Measurements from ENCODE around the gene GSDMA.
A peak's percentile ranks its signal among the peaks of the same experiment; 100 is the strongest.

The GSDMA gene

DNA sequence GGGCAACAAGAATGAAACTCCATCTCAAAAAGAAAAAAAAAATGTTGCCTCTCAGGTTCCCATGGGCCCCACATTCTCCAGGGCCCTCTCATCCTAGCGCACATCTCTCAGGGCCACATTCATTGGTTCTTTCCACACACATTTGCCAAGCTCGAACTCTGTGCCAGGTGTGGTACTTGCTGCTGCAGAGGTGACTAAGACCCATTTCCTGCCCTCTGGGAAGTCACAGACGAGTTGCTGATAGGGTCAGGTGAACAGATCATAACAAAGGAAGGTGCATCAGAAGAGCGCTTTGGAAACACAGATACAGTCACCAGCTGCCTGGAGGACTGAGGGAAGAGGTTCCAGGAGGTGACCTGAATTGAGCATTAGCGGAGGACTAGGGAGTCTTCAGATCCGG, 1.0 kb downstream of the GSDMA start:
- DNase-seq = no peak

DNA sequence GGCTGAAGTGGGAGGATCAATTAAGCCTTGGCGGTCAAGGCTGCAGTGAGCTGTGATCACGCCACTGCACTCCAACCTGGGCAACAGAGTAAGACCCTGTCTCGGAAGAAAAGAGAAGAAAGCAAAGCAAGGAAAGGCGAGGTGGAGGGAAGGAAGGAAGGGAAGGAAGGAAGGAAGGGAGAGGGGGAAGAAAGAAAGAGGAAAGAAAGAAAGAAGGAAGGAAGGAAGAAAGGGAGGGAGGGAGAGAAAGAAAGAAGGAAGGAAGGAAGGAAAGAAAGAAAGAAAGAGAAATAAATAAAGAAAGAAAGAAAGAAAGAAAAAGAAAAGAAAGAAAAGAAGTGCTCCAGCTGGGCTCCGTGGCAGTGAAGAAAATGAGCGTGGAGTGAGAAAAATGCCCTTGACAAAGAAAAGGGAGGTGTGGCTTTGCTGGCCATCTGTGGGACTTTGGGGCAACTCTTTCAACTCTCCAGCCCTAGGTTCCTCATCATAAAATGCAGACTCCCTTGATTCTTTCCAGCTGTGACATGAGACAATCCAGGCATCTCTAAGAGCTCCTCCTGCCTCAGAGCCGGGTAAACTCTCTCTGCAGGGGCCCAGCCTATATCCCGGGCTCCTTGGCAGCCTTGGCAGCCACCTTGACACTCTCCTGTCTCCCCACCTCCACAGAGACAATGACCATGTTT, 2.4 kb downstream of the GSDMA start:
- DNase-seq = no peak

DNA sequence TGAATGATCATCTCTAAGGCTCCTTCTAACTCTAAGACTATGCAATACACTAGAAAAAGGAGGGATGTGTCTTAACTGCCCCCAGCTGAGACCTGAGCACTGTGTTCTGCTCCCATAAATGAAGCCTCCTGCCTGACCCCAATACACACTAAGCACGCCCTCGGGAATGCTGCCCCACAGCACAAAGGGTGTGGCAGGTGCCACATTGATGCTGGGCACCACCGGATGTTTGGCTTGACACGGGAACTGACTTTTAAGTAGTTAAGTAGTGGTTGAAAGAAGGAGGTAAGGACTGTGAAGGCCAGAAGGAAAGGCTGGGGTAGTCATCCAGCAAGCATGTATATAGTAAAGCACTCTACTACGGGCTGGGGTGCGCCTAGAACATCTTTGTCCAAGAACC, 4.0 kb downstream of the GSDMA start:
- DNase-seq = no peak

DNA sequence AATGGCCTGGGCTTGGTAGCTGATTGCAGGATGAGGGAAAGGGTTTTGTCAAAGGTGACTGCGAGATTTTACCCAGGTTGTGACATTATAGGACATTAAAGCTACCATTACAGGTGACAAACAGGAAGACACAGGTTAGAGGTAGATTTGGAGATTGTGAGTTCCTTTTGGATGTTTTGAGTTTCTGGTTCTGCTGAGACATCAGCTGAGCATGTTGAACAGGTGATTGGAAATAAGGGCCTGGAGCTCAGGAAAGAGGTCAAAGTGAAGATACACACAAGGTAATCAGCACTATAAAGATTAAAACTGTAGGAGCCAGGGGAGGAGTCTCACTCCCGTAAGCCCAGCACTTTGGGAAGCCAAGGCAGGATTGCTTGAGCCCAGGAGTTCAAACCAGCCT, 6.0 kb downstream of the GSDMA start:
- DNase-seq = no peak

DNA sequence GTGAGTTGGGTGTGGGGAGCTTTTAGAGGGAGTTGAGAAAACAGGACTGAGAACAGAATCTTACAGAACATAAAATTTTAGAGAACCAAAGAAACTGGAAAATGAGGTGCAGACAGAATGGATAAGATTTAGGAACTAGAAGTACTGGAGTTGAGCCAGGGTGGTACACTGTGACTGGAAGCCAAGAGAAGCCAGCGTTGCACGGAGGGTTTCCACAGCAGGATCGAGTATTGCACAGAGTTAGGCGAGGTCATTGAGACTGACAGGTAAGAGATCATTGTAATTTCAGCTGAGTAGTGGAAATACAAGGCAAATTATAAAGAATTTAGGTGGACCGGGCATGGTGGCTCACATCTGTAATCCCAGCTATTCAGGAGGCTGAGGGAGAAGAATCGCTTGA, 6.6 kb downstream of the GSDMA start:
- no peak for DNase-seq

DNA sequence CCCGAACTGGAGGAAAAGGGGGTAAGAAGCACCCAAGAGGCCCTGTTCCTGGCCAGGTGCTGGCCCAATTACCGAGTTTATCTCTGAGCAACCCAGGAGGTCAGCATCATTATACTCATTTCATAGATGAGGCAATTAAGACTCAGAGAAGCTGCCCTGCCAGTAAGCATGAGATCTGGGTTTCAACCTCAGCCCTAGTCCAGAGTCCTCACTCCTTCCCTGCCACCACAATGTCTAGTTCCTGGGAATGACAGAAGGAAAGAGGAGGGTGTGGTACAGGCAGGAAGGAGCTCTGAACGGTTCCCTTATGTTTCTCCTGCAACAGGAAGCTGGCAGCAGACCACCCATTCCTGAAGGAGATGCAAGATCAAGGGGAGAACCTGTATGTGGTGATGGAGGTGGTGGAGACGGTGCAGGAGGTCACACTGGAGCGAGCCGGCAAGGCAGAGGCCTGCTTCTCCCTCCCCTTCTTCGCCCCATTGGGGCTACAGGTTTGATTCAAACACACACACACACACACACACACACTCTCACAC, 7.4 kb downstream of the GSDMA start:
- DNase-seq = no peak

DNA sequence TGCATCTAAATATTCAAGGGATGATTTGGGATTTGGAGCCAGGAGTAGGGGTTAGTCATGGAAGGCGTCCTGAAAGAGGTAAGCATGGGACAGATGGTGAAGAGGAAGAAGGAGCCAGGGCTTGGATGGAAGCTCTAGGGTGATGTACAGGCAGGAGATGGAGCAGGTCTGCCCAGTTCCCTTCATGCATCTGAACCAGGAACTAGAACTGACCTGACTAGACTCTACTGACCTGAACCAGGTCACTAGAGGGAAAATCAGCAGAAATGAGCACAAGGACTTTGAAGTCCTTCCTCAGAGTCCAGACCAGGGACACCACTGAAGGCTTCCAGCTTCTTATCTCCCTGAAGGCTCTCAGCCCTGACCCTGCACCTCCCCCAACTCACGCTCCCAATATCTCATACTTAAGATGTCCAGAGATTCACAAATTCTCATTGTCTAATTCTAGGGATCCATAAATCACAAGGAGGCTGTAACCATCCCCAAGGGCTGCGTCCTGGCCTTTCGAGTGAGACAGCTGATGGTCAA, 8.3 kb downstream of the GSDMA start:
- DNase-seq = no peak

DNA sequence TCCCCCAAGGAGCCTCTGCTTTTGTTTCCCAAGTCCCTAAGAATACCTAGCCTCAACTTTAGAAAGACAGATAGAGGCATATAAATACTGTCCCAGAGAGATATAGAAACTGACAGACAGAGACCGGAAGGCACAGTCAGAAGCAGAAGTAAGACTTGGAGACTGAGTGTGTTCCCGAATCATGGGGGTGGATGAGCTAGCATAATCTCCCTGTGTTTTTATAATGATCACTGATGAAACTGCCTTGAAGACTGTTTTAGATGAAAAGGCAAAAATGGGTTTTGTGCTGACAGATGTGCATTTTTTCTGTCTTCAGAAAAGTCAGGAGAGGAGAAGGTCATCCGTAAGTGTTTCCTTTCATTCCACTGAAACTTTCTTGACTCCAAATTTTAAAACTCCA, 9.5 kb downstream of the GSDMA start:
- no peak for DNase-seq

DNA sequence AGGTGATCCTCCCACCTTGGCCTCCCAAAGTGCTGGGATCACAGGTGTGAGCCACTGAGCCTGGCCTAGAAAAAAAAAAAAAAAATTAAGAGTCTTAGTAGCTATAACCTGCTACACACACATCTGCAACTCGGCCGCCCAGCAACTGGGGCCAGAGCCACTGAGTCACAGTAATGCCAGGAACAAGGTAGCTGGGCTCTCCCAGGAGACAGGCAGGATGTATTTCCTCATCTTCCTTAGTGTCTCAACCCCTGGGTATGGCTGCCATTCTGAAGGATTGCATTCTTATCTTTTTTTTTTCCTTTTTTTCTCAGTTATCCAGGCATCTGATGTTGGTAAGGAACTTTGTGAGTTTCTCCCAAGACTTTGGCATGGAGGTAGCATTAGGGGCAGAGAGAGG, 10.7 kb downstream of the GSDMA start:
- no peak for DNase-seq

DNA sequence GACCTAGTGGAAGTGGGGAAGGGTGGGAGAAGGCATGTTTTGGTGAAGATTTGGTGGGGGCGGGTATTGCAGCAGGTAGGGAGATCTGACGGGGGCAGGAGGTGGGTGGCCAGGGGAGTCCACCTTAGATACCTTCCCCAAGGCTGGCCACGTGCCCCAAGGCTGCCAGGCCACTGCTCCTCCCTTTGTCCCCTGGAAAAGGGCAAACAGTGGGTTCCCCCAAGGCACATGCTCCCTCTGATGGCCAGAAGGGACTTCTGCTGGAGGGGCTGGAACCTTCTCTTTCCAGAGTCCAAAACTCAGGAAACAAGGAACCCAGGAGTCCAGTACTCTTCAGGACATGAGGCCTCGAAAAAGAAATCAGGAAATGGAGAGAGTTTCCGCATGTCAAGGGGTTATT, 11.6 kb downstream of the GSDMA start:
- no peak for DNase-seq

DNA sequence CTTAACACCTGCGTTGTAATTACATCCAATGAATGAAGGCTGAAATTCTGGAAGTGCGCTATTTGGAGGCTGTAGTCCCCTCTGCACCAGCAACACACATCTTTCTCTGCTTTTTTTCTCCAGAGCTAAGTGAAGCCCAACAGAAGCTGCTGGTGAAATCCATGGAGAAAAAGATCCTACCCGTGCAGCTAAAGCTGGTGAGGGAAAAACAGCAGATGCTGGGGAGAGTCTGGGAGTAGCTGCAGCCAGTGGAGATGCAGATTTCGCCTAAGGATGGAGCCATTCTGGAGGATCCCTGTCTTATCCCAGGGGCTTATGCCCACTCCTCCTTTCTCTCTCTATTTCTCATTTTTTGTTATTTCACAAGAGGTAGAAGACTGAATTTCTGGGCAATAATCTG, 13.0 kb downstream of the GSDMA start:
- no peak for DNase-seq

DNA sequence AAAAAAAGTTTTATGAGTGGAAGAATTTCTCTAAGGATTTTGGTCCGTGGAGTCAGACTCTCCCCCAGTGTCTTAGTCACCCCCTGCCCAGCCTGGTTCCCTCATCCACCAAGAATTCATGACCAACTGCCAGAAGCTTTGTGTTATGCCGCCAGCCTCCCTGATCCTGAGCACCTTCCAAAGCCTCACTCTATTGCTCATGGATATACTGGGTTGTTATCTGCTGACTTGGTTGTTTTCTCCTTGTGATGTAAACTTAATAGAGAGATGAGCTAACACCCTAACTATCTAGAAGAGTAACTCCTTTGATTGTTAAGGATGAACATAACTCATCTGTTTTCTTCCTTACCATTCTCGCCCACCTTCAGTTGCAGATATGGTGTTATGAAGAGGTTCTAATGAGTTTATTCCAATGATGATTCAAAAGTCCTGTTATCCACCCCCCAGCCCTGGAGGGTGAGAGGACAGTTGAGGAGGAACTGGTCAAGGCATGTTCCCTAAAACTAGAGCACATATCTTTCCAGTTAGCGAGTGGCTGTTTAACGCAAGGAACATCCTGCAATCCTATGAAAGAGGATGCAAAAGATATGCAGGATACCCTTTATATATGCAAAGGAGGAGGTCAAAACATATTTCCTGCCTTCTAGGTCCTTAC, 16.3 kb downstream of the GSDMA start:
- DNase-seq = no peak

DNA sequence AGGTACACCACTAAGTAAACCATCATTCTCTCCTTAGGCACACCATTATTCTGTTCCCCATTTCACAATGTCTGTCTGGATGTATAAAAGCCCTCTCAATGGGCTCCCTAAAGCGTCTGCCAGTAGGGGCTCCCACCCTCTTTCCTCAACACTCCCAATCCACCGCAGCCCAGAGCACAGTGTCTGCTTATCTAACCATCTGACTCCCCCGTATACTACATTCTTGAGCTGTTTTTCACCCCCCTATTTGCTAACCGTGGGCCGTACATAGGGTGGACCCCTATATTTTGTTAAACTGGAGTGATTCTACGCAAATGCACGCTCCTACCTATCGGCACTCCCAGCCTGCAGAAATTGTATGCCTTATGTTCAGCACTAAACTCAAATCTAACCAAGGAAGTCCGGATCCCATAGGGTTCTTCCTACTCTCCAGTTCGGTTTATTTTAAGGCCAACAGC, 17.1 kb downstream of the GSDMA start:
- DNase-seq = no peak

DNA sequence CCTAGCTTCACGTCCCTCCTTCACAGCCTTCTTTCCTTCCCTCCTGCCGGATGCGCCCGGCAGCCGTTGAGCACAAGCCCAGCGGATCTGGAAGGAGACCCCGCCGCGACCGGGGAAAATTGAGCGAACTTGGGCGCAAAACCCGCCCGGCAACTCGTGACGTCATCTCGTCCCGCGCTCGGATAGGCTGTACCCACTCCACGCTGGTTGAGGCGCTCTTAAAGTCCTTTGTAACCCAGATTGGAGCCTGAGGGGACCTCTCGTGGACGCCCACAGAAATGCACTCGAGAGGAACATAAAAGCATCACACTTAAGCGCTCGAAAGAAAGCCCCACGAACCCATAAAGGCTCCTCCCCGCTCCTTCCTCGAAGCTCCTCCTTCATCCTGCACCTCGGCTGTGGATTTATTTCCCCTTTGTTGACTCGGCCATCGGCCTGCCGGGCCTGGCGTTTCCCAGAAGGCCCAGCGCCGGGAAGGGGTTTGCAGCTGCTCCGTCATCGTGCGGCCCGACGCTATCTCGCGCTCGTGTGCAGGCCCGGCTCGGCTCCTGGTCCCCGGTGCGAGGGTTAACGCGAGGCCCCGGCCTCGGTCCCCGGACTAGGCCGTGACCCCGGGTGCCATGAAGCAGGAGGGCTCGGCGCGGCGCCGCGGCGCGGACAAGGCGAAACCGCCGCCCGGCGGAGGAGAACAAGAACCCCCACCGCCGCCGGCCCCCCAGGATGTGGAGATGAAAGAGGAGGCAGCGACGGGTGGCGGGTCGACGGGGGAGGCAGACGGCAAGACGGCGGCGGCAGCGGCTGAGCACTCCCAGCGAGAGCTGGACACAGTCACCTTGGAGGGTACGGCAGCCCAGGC, 17.8 kb downstream of the GSDMA start, which contains the start of gene PSMD3:
Gene PSMD3, plus strand, starts transcription at position 457 of the 856 bp plus-strand sequence. Its CDS starts 164 bp downstream, at position 621.
- DNase-seq = peak; percentile 96 to 97

DNA sequence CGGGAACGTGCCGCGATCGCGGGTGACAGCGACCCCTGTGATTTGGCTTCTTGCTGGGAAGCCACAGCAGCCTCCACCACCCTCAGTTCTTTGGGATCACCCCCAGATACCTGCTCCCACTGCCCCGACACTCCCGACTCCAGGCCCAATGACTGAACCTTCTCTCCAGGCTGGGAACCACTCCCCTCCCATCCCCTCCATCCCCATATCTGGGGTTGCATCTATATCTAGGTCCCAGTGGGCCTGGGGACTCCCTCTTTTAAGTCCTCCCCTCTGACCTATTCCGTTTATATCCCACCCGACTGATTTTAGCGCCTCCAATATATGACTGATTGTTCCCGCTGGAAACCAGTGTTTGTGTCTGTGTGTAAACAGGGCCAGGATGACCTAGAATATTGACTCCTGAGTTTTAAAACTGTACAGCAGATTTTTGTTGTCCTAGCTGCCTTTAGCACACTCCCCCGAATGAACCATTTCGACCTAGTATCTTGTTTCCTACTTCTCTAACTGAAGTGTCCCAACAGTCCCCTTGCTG, 18.5 kb downstream of the GSDMA start:
- no peak for DNase-seq

DNA sequence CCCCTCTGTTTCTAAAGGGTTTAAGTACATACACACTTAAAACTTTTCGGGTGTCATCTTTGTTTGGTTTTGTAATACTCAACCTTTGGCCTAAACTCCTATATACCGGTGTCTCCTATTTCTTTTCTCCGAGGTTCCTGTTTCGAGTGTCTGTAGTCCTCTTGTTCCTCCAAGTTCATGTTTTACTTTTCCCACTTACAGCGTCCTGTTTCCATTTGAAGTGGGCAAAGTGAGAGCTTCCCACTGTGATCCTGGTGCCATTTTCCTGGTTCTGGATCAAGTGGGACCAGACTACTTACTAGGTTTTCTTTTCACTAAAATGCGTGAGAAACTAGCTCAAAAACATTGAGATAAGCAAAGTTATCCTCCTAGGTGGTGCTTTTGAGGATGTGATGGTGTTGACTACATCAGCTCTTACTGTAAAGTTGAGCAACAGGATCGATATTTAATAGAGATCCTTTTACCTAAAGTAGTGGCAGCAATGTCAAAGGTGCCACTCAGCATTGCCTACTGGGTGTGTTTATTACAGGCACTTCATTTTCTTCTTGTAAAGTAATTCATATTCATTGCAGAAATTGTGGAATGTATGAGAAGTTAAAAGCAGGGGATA, 19.1 kb downstream of the GSDMA start:
- no peak for DNase-seq

DNA sequence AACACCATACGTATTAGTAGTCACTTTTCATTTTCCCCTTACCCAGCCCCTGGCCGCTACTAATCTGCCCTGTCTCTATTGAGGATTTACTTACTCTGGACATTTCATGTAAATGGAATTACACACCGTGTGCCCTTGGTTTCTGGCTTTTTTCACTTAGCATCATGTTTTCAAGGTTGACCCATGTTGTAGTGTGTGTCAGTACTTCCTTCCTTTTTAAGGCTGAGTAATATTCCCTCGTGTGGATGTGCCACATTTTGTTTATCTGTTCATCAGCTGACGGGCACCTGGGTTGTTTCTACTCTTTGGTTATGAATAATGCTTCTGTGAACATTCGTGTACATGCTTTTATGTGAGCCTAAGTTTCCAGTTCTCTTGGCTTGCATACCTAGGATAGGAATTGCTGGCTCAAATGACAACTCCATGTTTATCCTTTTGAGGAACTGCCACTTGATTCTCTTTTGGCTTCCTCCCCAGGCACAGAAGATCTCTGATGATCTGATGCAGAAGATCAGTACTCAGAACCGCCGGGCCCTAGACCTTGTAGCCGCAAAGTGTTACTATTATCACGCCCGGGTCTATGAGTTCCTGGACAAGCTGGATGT, 25.5 kb downstream of the GSDMA start:
- no peak for DNase-seq

DNA sequence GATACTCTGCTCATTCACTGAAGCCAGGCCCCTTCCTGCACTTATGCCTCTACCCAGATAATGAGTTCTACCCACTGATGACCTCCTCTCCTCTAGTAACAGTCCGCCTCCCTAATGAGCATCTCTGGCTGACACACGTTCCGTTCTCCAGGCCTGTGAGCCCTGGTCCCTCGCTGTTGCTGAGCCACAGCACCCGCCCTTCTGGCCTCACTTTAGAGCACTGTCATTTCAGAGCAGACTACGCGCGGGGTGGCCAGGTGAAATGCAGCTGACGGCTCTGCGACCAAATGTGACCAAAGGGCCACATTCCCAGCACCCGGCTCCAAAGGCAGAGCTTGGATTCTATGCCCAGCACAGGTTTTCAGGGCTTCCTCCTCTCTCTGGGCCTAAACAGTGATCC, 31.6 kb downstream of the GSDMA start:
- no peak for DNase-seq

DNA sequence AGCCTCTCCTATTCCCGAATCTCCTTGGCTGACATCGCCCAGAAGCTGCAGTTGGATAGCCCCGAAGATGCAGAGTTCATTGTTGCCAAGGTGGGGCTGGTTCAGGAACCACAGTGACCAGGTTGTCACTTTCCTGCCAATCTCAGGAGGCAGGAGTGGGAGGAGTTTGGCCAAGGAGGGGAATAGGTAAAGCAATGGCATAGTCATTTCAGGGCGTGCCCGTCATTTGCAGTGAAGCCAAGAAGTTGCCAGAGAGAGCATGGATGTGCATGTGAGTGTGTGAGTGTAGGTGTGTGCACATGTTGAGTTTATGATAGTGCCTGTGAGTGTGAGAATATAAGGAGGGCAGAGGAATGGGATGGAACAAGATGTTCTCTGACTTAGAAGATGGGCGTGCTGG, 32.6 kb downstream of the GSDMA start:
- DNase-seq = no peak

DNA sequence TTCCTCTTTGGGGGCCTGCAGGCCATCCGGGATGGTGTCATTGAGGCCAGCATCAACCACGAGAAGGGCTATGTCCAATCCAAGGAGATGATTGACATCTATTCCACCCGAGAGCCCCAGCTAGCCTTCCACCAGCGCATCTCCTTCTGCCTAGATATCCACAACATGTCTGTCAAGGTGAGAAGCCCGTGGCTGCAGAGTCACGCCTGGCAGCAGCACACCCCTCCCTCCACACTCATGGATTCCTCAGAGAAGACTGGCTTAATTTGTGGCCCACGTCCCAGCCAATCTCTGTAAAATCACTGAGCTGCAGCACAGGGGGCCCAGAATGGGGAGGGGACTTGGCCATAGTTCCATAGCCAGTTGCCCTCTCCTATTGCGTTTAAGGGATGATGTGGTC, 33.4 kb downstream of the GSDMA start:
- no peak for DNase-seq

DNA sequence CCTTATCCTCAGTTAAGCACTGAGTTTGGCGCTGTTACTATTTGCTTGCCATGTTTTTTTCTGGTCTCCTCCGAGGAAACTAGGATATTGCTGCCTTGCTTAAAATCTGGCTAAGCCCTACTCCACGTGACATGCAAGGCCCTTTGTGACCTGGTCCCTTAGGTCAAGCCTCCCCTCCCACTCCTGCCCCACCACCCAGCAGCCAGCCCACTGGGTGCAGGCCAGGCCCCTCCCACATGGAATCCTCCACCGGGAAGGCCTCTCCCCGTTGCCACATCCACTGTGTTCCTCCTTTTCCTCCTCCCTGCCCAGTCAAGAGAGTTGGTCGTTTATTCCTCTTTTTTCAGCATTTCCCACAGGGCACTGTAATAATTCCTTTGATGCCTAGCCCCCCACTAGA, 34.0 kb downstream of the GSDMA start:
- no peak for DNase-seq

DNA sequence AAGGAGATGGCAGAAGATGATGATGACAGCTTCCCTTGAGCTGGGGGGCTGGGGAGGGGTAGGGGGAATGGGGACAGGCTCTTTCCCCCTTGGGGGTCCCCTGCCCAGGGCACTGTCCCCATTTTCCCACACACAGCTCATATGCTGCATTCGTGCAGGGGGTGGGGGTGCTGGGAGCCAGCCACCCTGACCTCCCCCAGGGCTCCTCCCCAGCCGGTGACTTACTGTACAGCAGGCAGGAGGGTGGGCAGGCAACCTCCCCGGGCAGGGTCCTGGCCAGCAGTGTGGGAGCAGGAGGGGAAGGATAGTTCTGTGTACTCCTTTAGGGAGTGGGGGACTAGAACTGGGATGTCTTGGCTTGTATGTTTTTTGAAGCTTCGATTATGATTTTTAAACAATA, 34.7 kb downstream of the GSDMA start:
- no peak for DNase-seq
